Endothelial cell of umbilical vein (primary cell): ENCODE data around the gene NANS. TPM values are rescaled to one million over a fixed set of nuclear protein-coding genes. Genes with fewer than 3 reads are reported as not detected.

Experiments
- BruUV-seq: library from RNA; stranded (reverse); fragments of 400-500 nt; replicated peaks from 2 replicates; lab custom pipeline; 2021; lab: Mats Ljungman, UMichigan
- CTCF ChIA-PET: fragments of 300-600, 350-600 bp; sonication (Branson Sonifier 250); formaldehyde crosslinking; loops from one replicate; lab custom pipeline; 2021; ENCODE audit warnings: antibody characterized with exemption, inconsistent platforms; lab: Charles Lee
- POLR2A ChIA-PET: fragments of 300-600, 350-600 bp; sonication (Branson Sonifier 250); formaldehyde crosslinking; loops from one replicate; lab custom pipeline; 2021; ENCODE audit warnings: antibody characterized with exemption, inconsistent platforms; lab: Charles Lee
- DNase-seq: peaks from one replicate; pipeline ENCODE4 v3.0.0-alpha.2; 2011; ENCODE audit warnings: low read depth, low spot score
- FAIRE-seq: peaks from 2 replicates; lab custom pipeline; 2011; peaks lifted over from hg19 to GRCh38; lab: Jason Lieb, UNC
- H2AFZ ChIP-seq: 2 replicates; pipeline ENCODE4 v1.6.0; 2012; ENCODE audit warnings: low read depth, low read length, control low read depth, inconsistent platforms
- H3K27ac ChIP-seq: 2 replicates; pipeline ENCODE4 v1.5.1; 2011; ENCODE audit warnings: low read depth, mild to moderate bottlenecking, control low read depth, low read length, moderate library complexity; ENCODE audit not compliant: insufficient read depth
- H3K27me3 ChIP-seq, 2 experiments: 2 replicates each; pipeline versions ENCODE4 v1.6.0 to v1.6.1; 2011; ENCODE audit warnings: low read length in 2 of 2, mixed read lengths in 1 of 2; ENCODE audit not compliant: control insufficient read depth in 2 of 2, insufficient read depth in 2 of 2
- H3K36me3 ChIP-seq, 2 experiments: 2 replicates in 1 of 2; 3 replicates in 1 of 2; pipeline ENCODE4 v1.5.1; 2011; ENCODE audit warnings: low read length in 2 of 2, mild to moderate bottlenecking in 1 of 2, moderate library complexity in 1 of 2; ENCODE audit not compliant: control insufficient read depth in 2 of 2, insufficient read depth in 2 of 2; ENCODE audit errors: extremely low read depth in 1 of 2
- H3K4me1 ChIP-seq: 3 replicates; pipeline ENCODE4 v1.5.1; 2011; ENCODE audit warnings: mild to moderate bottlenecking, low read length; ENCODE audit not compliant: control insufficient read depth, insufficient read depth; ENCODE audit errors: extremely low read depth
- H3K4me2 ChIP-seq: 2 replicates; pipeline ENCODE4 v1.6.1; 2011; ENCODE audit warnings: low read length, control low read depth, mixed read lengths; ENCODE audit not compliant: insufficient read depth
- H3K4me3 ChIP-seq, 3 experiments: fragments of 200-600 bp in 1 of 3; sonication (generic), shearing (Covaris generic) in 1 of 3; replicated peaks in 1 of 3; 2 replicates each; pipeline ENCODE4 v1.5.1; 2011 to 2016; ENCODE audit warnings: control low read depth in 3 of 3, low read length in 3 of 3, mild to moderate bottlenecking in 2 of 3, inconsistent platforms in 1 of 3, low read depth in 1 of 3, moderate library complexity in 1 of 3; ENCODE audit not compliant: insufficient read depth in 1 of 3
- H3K79me2 ChIP-seq: 2 replicates; pipeline ENCODE4 v1.6.0; 2012; ENCODE audit warnings: low read length, inconsistent platforms; ENCODE audit not compliant: control insufficient read depth, insufficient read depth
- H3K9ac ChIP-seq: replicated peaks from 2 replicates; pipeline ENCODE3; 2011; ENCODE audit warnings: low read length, control low read depth; ENCODE audit not compliant: insufficient read depth; ENCODE audit errors: extremely low read depth
- H3K9me1 ChIP-seq: replicated peaks from 3 replicates; pipeline ENCODE4 v1.6.0; 2011; ENCODE audit warnings: mild to moderate bottlenecking, low read length; ENCODE audit not compliant: control insufficient read depth, insufficient read depth; ENCODE audit errors: extremely low read depth
- H3K9me3 ChIP-seq: replicated peaks from 2 replicates; pipeline ENCODE4 v1.5.1; 2012; ENCODE audit warnings: low read length, inconsistent platforms; ENCODE audit not compliant: control insufficient read depth, insufficient read depth
- H4K20me1 ChIP-seq: replicated peaks from 2 replicates; pipeline ENCODE3; 2011; ENCODE audit warnings: mild to moderate bottlenecking, low read length; ENCODE audit not compliant: control insufficient read depth, insufficient read depth; ENCODE audit errors: extremely low read depth
- EZH2 ChIP-seq: IDR thresholded peaks from 2 replicates; pipeline ENCODE4 v1.6.1; 2012; ENCODE audit warnings: borderline replicate concordance, low read depth, mild to moderate bottlenecking, moderate library complexity, low read length, inconsistent platforms; ENCODE audit not compliant: severe bottlenecking
- FOS ChIP-seq: IDR thresholded peaks from 2 replicates; pipeline ENCODE4 v1.6.1; 2011; ENCODE audit warnings: mild to moderate bottlenecking, low read length, moderate library complexity, borderline replicate concordance; ENCODE audit not compliant: insufficient read depth
- GATA2 ChIP-seq: IDR thresholded peaks from 2 replicates; pipeline ENCODE4 v1.7.0; 2011; ENCODE audit warnings: low read depth, mild to moderate bottlenecking, moderate library complexity, mixed read lengths, low read length; ENCODE audit not compliant: insufficient read length, insufficient read depth
- JUN ChIP-seq: IDR thresholded peaks from 2 replicates; pipeline ENCODE4 v1.6.1; 2011; ENCODE audit warnings: borderline replicate concordance, low read depth; ENCODE audit not compliant: insufficient read length, insufficient read depth
- MYC ChIP-seq: IDR thresholded peaks from one replicate; pipeline ENCODE4 v1.6.1; 2011; ENCODE audit warnings: mild to moderate bottlenecking, low read depth, low read length
- POLR2AphosphoS5 ChIP-seq: IDR thresholded peaks from 2 replicates; pipeline ENCODE4 v1.6.1; 2012; ENCODE audit warnings: low read depth, mild to moderate bottlenecking, control low read depth, low read length, moderate library complexity; ENCODE audit not compliant: insufficient read depth
- dilution Hi-C: fragments of 300-500 bp; cut with MboI; formaldehyde crosslinking; loops from one replicate; pipeline ENCODE4 v1.15.0; 2019; ENCODE audit warnings: low sequenced_read_pairs; ENCODE audit not compliant: extremely low pct_ligation_motif_present
- intact Hi-C: fragments of 100-400 bp; cut with micrococcal nuclease; formaldehyde crosslinking; loops from one replicate; pipeline ENCODE4 v1.10.0; 2022
- polyA plus RNA-seq, 4 experiments: library from polyadenylated mRNA; depleted of rRNA in 3 of 4; stranded (reverse) in 3 of 4; unstranded in 1 of 4; fragments of >200 nt; gene quantifications; 2 replicates each; pipeline versions ENCODE4 v1.2.1 to v1.2.3, GENCODE V29; 2011 to 2012; ENCODE audit warnings: missing spikeins in 1 of 4
- total RNA-seq: library from RNA; stranded (reverse); gene quantifications from 2 replicates; pipeline ENCODE4 v1.2.3, GENCODE V29; 2021
- TF ChIP-seq, protein P1 (sequence below), 2 donors: IDR thresholded peaks; 1 replicate in 1 of 2; 2 replicates in 1 of 2; pipeline ENCODE4 v1.5.1; 2011; ENCODE audit warnings: low read length in 2 of 2, mild to moderate bottlenecking in 2 of 2, moderate library complexity in 2 of 2, control low read depth in 1 of 2, inconsistent platforms in 1 of 2, low read depth in 1 of 2; ENCODE audit not compliant: insufficient read depth in 1 of 2; ENCODE audit errors: extremely low read depth in 1 of 2
- TF ChIP-seq, protein P2 (sequence below): IDR thresholded peaks from 2 replicates; pipeline ENCODE4 v1.6.1; 2011; ENCODE audit not compliant: insufficient read depth, insufficient read length

The NANS gene
- total and polyA plus RNA-seq, 2 donors (not counting 3 experiments of a cell fraction or from before 2014, with no cell fraction given) = 85.1 to 108 TPM

GRCh38 chr9:98066235-98066634 lies 9.7 kb downstream of the NANS start:
- H3K27ac ChIP-seq = no peak overlapping the region
- H3K79me2 ChIP-seq = peaks cover 26% of the 10 kb centered on the region
- POLR2A ChIA-PET = no interaction called here
- intact Hi-C loops (no loop called here), dilution Hi-C loops (no loop called here)
- no peaks in the 10 kb centered on the region for H4K20me1 ChIP-seq
- H3K4me3 ChIP-seq = no peak overlapping the region
- TF ChIP-seq JUN (no peak), GATA2 (no peak), FOS (no peak), EZH2 (no peak), POLR2AphosphoS5 (no peak), MYC (no peak)
- TF ChIP-seq, protein P1, sequence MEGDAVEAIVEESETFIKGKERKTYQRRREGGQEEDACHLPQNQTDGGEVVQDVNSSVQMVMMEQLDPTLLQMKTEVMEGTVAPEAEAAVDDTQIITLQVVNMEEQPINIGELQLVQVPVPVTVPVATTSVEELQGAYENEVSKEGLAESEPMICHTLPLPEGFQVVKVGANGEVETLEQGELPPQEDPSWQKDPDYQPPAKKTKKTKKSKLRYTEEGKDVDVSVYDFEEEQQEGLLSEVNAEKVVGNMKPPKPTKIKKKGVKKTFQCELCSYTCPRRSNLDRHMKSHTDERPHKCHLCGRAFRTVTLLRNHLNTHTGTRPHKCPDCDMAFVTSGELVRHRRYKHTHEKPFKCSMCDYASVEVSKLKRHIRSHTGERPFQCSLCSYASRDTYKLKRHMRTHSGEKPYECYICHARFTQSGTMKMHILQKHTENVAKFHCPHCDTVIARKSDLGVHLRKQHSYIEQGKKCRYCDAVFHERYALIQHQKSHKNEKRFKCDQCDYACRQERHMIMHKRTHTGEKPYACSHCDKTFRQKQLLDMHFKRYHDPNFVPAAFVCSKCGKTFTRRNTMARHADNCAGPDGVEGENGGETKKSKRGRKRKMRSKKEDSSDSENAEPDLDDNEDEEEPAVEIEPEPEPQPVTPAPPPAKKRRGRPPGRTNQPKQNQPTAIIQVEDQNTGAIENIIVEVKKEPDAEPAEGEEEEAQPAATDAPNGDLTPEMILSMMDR (IDR thresholded peaks at IDR 0.05; ENCODE audit: extremely low read depth in 1 of 2, insufficient read depth in 1 of 2, low read depth in 1 of 2, low read length in 2 of 2) = no peak
- TF ChIP-seq, protein P2, sequence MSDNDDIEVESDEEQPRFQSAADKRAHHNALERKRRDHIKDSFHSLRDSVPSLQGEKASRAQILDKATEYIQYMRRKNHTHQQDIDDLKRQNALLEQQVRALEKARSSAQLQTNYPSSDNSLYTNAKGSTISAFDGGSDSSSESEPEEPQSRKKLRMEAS = no peak
- H3K27me3 ChIP-seq = no peaks in the 10 kb centered on the region
- DNase-seq = no peak
- H3K9me1 ChIP-seq = no peaks in the 10 kb centered on the region
- no peak for FAIRE-seq
- no peaks in the 10 kb centered on the region for H3K4me1 ChIP-seq
- no TSS peak for BruUV-seq
- H2AFZ ChIP-seq = no peak overlapping the region
- CTCF ChIA-PET = no interaction called here
- H3K9ac ChIP-seq = no peak overlapping the region
- no peaks in the 10 kb centered on the region for H3K9me3 ChIP-seq
- H3K4me2 ChIP-seq = no peak overlapping the region
- H3K36me3 ChIP-seq = peaks cover 13% of the 10 kb centered on the region in 2 experiments
